Tibial artery (tissue), 4 donors: ENCODE measurements around the gene NTM.

ENCODE experiments used
- DNase-seq, 2 donors: peaks; one replicate each; pipeline ENCODE4 v3.0.0-alpha.2; 2019
- H3K27ac ChIP-seq, 2 donors: fragments of 200-600 bp; sonication (generic) in 1 of 2; 1 replicate in 1 of 2; 2 replicates in 1 of 2; pipeline ENCODE4 v1.5.1; 2018 to 2019; ENCODE audit warnings: mild to moderate bottlenecking in 1 of 2
- H3K27me3 ChIP-seq, 2 donors: fragments of 200-600 bp; sonication (generic) in 1 of 2; one replicate each; pipeline versions ENCODE4 v1.5.1 to v1.6.0; 2016 to 2019
- H3K36me3 ChIP-seq, 3 donors: fragments of 200-600 bp; sonication (generic) in 2 of 3; one replicate each; pipeline ENCODE4 v1.5.1; 2016 to 2019; ENCODE audit warnings: mild to moderate bottlenecking in 2 of 3
- H3K4me1 ChIP-seq, 4 donors: fragments of 200-600 bp; sonication (generic) in 2 of 4; 1 replicate in 3 of 4; 2 replicates in 1 of 4; pipeline ENCODE4 v1.5.1; 2016 to 2019
- H3K4me3 ChIP-seq, 2 donors: fragments of 200-600 bp; sonication (generic) in 1 of 2; 1 replicate in 1 of 2; 2 replicates in 1 of 2; pipeline ENCODE4 v1.5.1; 2018 to 2019; ENCODE audit warnings: mild to moderate bottlenecking in 2 of 2
- H3K9me3 ChIP-seq, 3 donors: fragments of 200-600 bp; sonication (generic) in 1 of 3; one replicate each; pipeline ENCODE4 v1.5.1; 2016 to 2019
- intact Hi-C: fragments of 100-400 bp; cut with DNase I; formaldehyde crosslinking; loops from one replicate; pipeline ENCODE4 v1.15.0; 2023; ENCODE audit warnings: low total_unique reads
- TF ChIP-seq, protein P1 (sequence below), 2 experiments: fragments of 200-600 bp in 1 of 2; fragments of 450-650 bp in 1 of 2; IDR thresholded peaks; one replicate each; pipeline ENCODE4 v1.5.1; 2017 to 2019; ENCODE audit warnings: antibody characterized with exemption in 2 of 2, mild to moderate bottlenecking in 1 of 2, moderate library complexity in 1 of 2

Gene NTM

DNA sequence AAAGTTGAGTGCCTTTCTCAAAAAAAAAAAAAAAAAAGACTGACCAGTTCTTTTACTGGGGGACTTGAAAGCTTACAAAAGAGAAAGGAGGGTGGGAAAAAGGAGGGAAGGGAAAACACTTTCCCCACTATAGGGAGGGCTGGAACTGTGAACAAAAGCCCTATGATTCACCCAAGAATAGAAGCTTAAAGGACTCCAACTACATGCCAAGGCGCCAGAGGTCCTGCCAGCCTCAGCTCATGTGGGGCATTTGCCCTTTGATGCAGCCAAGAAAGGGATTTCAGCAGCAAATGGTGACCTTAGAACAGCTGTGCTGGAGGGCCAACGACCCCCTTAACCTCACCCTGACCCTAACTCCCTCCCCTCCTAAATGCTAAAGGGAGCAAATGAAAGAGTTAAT lies 160.0 kb downstream of the NTM start:
- Histone ChIP-seq H3K27me3 (no peaks in the 10 kb centered on the region), H3K36me3 (no peaks in the 10 kb centered on the region), H3K9me3 (no peaks in the 10 kb centered on the region), H3K4me1 (no peaks in the 10 kb centered on the region), H3K27ac (no peak overlapping the region), H3K4me3 (no peak overlapping the region)
- TF ChIP-seq, protein P1, sequence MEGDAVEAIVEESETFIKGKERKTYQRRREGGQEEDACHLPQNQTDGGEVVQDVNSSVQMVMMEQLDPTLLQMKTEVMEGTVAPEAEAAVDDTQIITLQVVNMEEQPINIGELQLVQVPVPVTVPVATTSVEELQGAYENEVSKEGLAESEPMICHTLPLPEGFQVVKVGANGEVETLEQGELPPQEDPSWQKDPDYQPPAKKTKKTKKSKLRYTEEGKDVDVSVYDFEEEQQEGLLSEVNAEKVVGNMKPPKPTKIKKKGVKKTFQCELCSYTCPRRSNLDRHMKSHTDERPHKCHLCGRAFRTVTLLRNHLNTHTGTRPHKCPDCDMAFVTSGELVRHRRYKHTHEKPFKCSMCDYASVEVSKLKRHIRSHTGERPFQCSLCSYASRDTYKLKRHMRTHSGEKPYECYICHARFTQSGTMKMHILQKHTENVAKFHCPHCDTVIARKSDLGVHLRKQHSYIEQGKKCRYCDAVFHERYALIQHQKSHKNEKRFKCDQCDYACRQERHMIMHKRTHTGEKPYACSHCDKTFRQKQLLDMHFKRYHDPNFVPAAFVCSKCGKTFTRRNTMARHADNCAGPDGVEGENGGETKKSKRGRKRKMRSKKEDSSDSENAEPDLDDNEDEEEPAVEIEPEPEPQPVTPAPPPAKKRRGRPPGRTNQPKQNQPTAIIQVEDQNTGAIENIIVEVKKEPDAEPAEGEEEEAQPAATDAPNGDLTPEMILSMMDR (IDR thresholded peaks at IDR 0.05): no peak
- intact Hi-C loops: no loop called here
- DNase-seq: no peak

DNA sequence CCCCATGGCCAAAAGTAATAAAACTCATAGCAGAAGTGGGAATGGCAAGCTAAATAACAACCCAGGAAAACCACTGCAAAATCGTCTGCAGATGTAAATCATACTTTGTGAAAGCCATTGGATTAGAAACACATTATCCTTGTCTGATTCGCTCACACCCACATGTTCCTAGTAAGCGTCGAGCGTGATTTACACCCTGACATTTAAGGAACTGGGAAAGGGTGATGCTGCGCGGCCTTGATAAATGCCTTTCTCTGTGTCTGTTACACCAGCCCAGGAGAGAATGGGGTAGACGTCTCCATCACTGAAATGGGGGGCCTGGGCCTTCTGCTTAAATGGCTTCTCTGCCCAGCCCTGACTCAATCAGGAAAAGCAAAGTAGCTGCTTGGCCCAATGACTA lies 162.7 kb downstream of the NTM start:
- DNase-seq: no peak

GRCh38 chr11:131533998-131534397 lies 163.6 kb downstream of the NTM start:
- intact Hi-C loops: no loop called here
- Histone ChIP-seq H3K36me3 (no peaks in the 10 kb centered on the region), H3K27ac (no peak overlapping the region), H3K4me3 (no peak overlapping the region), H3K27me3 (peaks cover 0 to 2% of the 10 kb centered on the region in 2 donors), H3K4me1 (no peaks in the 10 kb centered on the region), H3K9me3 (no peaks in the 10 kb centered on the region)
- TF ChIP-seq, protein P1 (IDR thresholded peaks at IDR 0.05): no peak
- no peak for DNase-seq

More for the DNA sequence above, 162.7 kb downstream of the NTM start:
- H3K27me3 ChIP-seq: peaks cover 0 to 2% of the 10 kb centered on the region in 2 donors
- no peaks in the 10 kb centered on the region for H3K9me3 ChIP-seq
- no peak overlapping the region for H3K27ac ChIP-seq
- no peaks in the 10 kb centered on the region for H3K4me1 ChIP-seq
- intact Hi-C loops: no loop called here
- no peaks in the 10 kb centered on the region for H3K36me3 ChIP-seq
- no peak overlapping the region for H3K4me3 ChIP-seq
- TF ChIP-seq, protein P1 (IDR thresholded peaks at IDR 0.05): no peak

GRCh38 chr11:131534611-131535010 lies 164.2 kb downstream of the NTM start:
- Histone ChIP-seq H3K27ac (no peak overlapping the region), H3K4me3 (no peak overlapping the region)

GRCh38 chr11:131536159-131536558 lies 165.7 kb downstream of the NTM start:
- Histone ChIP-seq H3K4me1 (no peaks in the 10 kb centered on the region), H3K27ac (no peak overlapping the region), H3K9me3 (peaks cover 0 to 3% (median 0%) of the 10 kb centered on the region in 3 donors), H3K36me3 (no peaks in the 10 kb centered on the region), H3K4me3 (no peak overlapping the region), H3K27me3 (peaks cover 0 to 2% of the 10 kb centered on the region in 2 donors)
- intact Hi-C loops: no loop called here
- DNase-seq: no peak
- TF ChIP-seq, protein P1 (IDR thresholded peaks at IDR 0.05): no peak

More at GRCh38 chr11:131534611-131535010, 164.2 kb downstream of the NTM start:
- TF ChIP-seq, protein P1 (IDR thresholded peaks at IDR 0.05): no peak
- H3K27me3 ChIP-seq: peaks cover 0 to 2% of the 10 kb centered on the region in 2 donors
- intact Hi-C loops: no loop called here
- H3K36me3 ChIP-seq: no peaks in the 10 kb centered on the region
- no peaks in the 10 kb centered on the region for H3K9me3 ChIP-seq
- DNase-seq: no peak
- no peaks in the 10 kb centered on the region for H3K4me1 ChIP-seq

DNA sequence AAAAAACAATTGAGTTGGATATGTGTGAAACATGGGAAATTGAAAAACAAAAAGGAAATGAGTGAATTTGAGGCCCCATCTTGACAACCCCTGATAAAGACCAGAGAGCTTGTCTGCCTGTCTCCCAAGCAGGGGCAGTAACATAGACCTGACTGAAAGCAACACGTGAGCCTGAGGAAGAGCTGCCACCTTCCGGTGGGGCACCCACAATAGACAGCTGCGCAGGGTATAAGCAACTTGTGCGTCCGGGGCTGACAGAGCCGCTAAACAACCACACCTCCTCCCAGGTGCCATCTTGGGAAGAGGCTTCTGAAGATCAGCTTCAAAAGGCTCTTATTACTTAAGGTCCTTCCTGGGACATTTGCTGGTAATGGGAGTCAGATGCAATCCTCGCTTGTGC lies 166.8 kb downstream of the NTM start:
- H3K4me3 ChIP-seq: no peak overlapping the region
- intact Hi-C loops: no loop called here
- no peak overlapping the region for H3K27ac ChIP-seq

More for the DNA sequence above, 166.8 kb downstream of the NTM start:
- H3K27me3 ChIP-seq: peaks cover 0 to 2% of the 10 kb centered on the region in 2 donors
- no peak for DNase-seq
- H3K36me3 ChIP-seq: no peaks in the 10 kb centered on the region
- H3K9me3 ChIP-seq: peaks cover 0 to 8% (median 0%) of the 10 kb centered on the region in 3 donors
- H3K4me1 ChIP-seq: no peaks in the 10 kb centered on the region
- TF ChIP-seq, protein P1 (IDR thresholded peaks at IDR 0.05): no peak
